ENCODE results near the gene GLB1L2.
"Not testable (repeated sequence)": the region's sequence is repeated elsewhere in the genome, so short reads cannot be mapped to it uniquely, and the experiment has no call there.

DNA sequence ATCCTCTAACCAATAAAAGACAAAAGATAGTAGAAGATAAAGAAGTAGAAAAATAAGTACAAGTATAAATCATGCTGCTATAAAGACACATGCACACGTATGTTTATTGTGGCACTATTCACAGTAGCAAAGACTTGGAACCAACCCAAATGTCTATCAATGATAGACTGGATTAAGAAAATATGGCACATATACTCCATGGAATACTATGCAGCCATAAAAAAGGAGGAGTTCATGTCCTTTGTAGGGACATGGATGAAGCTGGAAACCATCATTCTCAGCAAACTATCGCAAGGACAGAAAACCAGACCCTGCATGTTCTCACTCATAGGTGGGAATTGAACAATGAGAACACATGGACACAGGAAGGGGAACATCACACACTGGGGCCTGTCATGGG, 10.4 kb upstream of the GLB1L2 start:
- TF ChIP-seq CEBPB (IDR thresholded peaks at IDR 0.05; ENCODE audit: low read depth, low read length); CTCF (conservative IDR thresholded peaks at IDR 0.05; ENCODE audit: low read depth, low read length); MAFK (IDR thresholded peaks at IDR 0.05; ENCODE audit: low read depth, low read length); MAZ (IDR thresholded peaks at IDR 0.05; ENCODE audit: borderline replicate concordance, low read depth, low read length); RFX5 (IDR thresholded peaks at IDR 0.05; ENCODE audit: low read depth, low read length); RCOR1 (IDR thresholded peaks at IDR 0.05; ENCODE audit: insufficient replicate concordance, low read length); POLR2A (IDR thresholded peaks at IDR 0.05; ENCODE audit: low read depth, low read length); SMC3 (IDR thresholded peaks at IDR 0.05; ENCODE audit: low read depth, low read length); USF2 (IDR thresholded peaks at IDR 0.05; ENCODE audit: low read depth, low read length); MXI1 (IDR thresholded peaks at IDR 0.05; ENCODE audit: borderline replicate concordance, low read depth, low read length); RAD21 (IDR thresholded peaks at IDR 0.05; ENCODE audit: low read length); NFE2L2 (IDR thresholded peaks at IDR 0.05; ENCODE audit: low read depth, low read length); ELK1 (IDR thresholded peaks at IDR 0.05; ENCODE audit: borderline replicate concordance, low read depth, low read length); BHLHE40 (IDR thresholded peaks at IDR 0.05; ENCODE audit: low read depth, low read length): not testable (repeated sequence)
